Jurkat, Clone E6-1 (cell line): Measurements from ENCODE around the gene POMGNT2. TPM values are rescaled to one million over a fixed set of nuclear protein-coding genes. Genes with fewer than 3 reads are reported as not detected.

Source experiments
- DNase-seq: peaks from one replicate; pipeline ENCODE4 v3.0.0-alpha.2; 2011; ENCODE audit warnings: low read depth, low spot score
- H3K4me3 ChIP-seq: 2 replicates; pipeline ENCODE4 v1.5.1; 2011; ENCODE audit warnings: mild to moderate bottlenecking, low read length, control low read depth, moderate library complexity
- polyA plus RNA-seq: library from polyadenylated mRNA; unstranded; fragments of >200 nt; gene quantifications from one replicate; pipeline ENCODE4 v1.2.1, GENCODE V29; 2012; ENCODE audit warnings: missing spikeins; ENCODE audit not compliant: insufficient read length, insufficient read depth

POMGNT2 gene
- polyA plus RNA-seq = 23.0 TPM

- peak; percentile 73 for DNase-seq
These were observed at the start of gene POMGNT2 for GRCh38 chr3:43105596-43106292. POMGNT2 (minus strand) TSS chr3:43106079; CDS start chr3:43081431, 24,648 bp downstream.

GRCh38 chr3:43154980-43155379 lies 49.1 kb upstream of the POMGNT2 start:
- no peak for DNase-seq
- H3K4me3 ChIP-seq = no peak overlapping the region

More at GRCh38 chr3:43105596-43106292, at the start of gene POMGNT2:
- peak within 1 kb of the TSS; percentile 69 for H3K4me3 ChIP-seq

- no peak overlapping the region for H3K4me3 ChIP-seq
- no peak for DNase-seq
These were observed 47.6 kb upstream of the POMGNT2 start for GRCh38 chr3:43153216-43154083.

- DNase-seq = no peak
- no peak overlapping the region for H3K4me3 ChIP-seq
These were observed 46.8 kb upstream of the POMGNT2 start for GRCh38 chr3:43152649-43153048.

GRCh38 chr3:43148033-43148432 lies 42.2 kb upstream of the POMGNT2 start:
- no peak for DNase-seq
- H3K4me3 ChIP-seq = no peak overlapping the region

- DNase-seq = no peak
- H3K4me3 ChIP-seq = no peak overlapping the region
These were observed 40.7 kb upstream of the POMGNT2 start for GRCh38 chr3:43146599-43146998.

GRCh38 chr3:43144761-43145490 lies 39.0 kb upstream of the POMGNT2 start:
- no peak overlapping the region for H3K4me3 ChIP-seq
- DNase-seq = no peak

- DNase-seq = no peak
- H3K4me3 ChIP-seq = no peak overlapping the region
These were observed 36.6 kb upstream of the POMGNT2 start for GRCh38 chr3:43142472-43142871.

GRCh38 chr3:43138488-43139231 lies 32.8 kb upstream of the POMGNT2 start:
- DNase-seq = no peak
- H3K4me3 ChIP-seq = no peak overlapping the region

GRCh38 chr3:43132870-43133636 lies 27.2 kb upstream of the POMGNT2 start:
- no peak overlapping the region for H3K4me3 ChIP-seq

GRCh38 chr3:43132193-43132592 lies 26.3 kb upstream of the POMGNT2 start:
- no peak for DNase-seq
- H3K4me3 ChIP-seq = no peak overlapping the region

More at GRCh38 chr3:43132870-43133636, 27.2 kb upstream of the POMGNT2 start:
- DNase-seq = no peak

GRCh38 chr3:43128464-43128863 lies 22.6 kb upstream of the POMGNT2 start:
- no peak overlapping the region for H3K4me3 ChIP-seq
- DNase-seq = no peak

- no peak overlapping the region for H3K4me3 ChIP-seq
- DNase-seq = no peak
These were observed 20.7 kb upstream of the POMGNT2 start for GRCh38 chr3:43126536-43126935.

GRCh38 chr3:43123895-43124294 lies 18.0 kb upstream of the POMGNT2 start:
- DNase-seq = no peak
- H3K4me3 ChIP-seq = no peak overlapping the region

GRCh38 chr3:43120937-43121336 lies 15.1 kb upstream of the POMGNT2 start:
- H3K4me3 ChIP-seq = no peak overlapping the region
- DNase-seq = no peak

GRCh38 chr3:43117257-43117656 lies 11.4 kb upstream of the POMGNT2 start:
- no peak for DNase-seq
- no peak overlapping the region for H3K4me3 ChIP-seq

GRCh38 chr3:43113671-43114070 lies 7.8 kb upstream of the POMGNT2 start:
- no peak for DNase-seq
- H3K4me3 ChIP-seq = no peak overlapping the region

- DNase-seq = no peak
- H3K4me3 ChIP-seq = peak overlapping the region; percentile 69
These were observed 382 bp upstream of the POMGNT2 start for GRCh38 chr3:43106293-43106628.
